DND-41 (cell line): ENCODE data around the gene GARIN1A.
"Not testable (repeated sequence)": the region's sequence is repeated elsewhere in the genome, so short reads cannot be mapped to it uniquely, and the experiment has no call there.

Experiments
- ATAC-seq: fragments of 200-7000 bp; cut with Tn5 transposase; 3 replicates; pipeline ENCODE4 v1.9.1; 2021; ENCODE audit warnings: low read depth; ENCODE audit not compliant: insufficient read depth
- DNase-seq: peaks from one replicate; pipeline ENCODE4 v3.0.0-alpha.2; 2020
- H2AFZ ChIP-seq: 2 replicates; pipeline ENCODE4 v1.6.0; 2012; ENCODE audit warnings: low read depth, low read length
- H3K27ac ChIP-seq: 2 replicates; pipeline ENCODE4 v1.5.1; 2012; ENCODE audit warnings: low read length, inconsistent platforms
- H3K27me3 ChIP-seq: fragments of 200-600 bp; sonication (generic); 2 replicates; pipeline ENCODE4 v1.6.0; 2012; ENCODE audit warnings: low read length, mild to moderate bottlenecking, inconsistent platforms; ENCODE audit not compliant: insufficient read depth, poor library complexity
- H3K36me3 ChIP-seq: 2 replicates; pipeline ENCODE4 v1.5.1; 2012; ENCODE audit warnings: low read length, inconsistent platforms; ENCODE audit not compliant: insufficient read depth
- H3K4me1 ChIP-seq: 2 replicates; pipeline ENCODE4 v1.5.1; 2012; ENCODE audit warnings: mild to moderate bottlenecking, low read length; ENCODE audit not compliant: insufficient read depth
- H3K4me2 ChIP-seq: 2 replicates; pipeline ENCODE4 v1.6.0; 2012; ENCODE audit warnings: mild to moderate bottlenecking, moderate library complexity, low read length, inconsistent platforms; ENCODE audit not compliant: insufficient read depth
- H3K4me3 ChIP-seq, 2 experiments: fragments of 200-600 bp in 1 of 2; shearing (Covaris generic) in 1 of 2; 2 replicates each; pipeline ENCODE4 v1.5.1; 2012 to 2016; ENCODE audit warnings: inconsistent platforms in 2 of 2, low read length in 2 of 2, mild to moderate bottlenecking in 2 of 2, low read depth in 1 of 2, moderate library complexity in 1 of 2
- H3K79me2 ChIP-seq: 2 replicates; pipeline ENCODE4 v1.6.0; 2012; ENCODE audit warnings: low read length, inconsistent platforms; ENCODE audit not compliant: insufficient read depth
- H3K9ac ChIP-seq: 2 replicates; pipeline ENCODE4 v1.6.0; 2012; ENCODE audit warnings: low read depth, mild to moderate bottlenecking, inconsistent platforms, low read length, moderate library complexity
- H3K9me3 ChIP-seq: 2 replicates; pipeline ENCODE4 v1.5.1; 2012; ENCODE audit warnings: low read length, moderate library complexity, mild to moderate bottlenecking, inconsistent platforms; ENCODE audit not compliant: insufficient read depth, severe bottlenecking
- H4K20me1 ChIP-seq: 2 replicates; pipeline ENCODE4 v1.6.0; 2012; ENCODE audit warnings: low read length; ENCODE audit not compliant: insufficient read depth
- CTCF ChIP-seq: IDR thresholded peaks from 2 replicates; pipeline ENCODE4 v1.5.1; 2012; ENCODE audit warnings: borderline replicate concordance, low read length, moderate library complexity, mild to moderate bottlenecking; ENCODE audit not compliant: poor library complexity, severe bottlenecking; ENCODE audit errors: extremely low read depth
- EZH2 ChIP-seq: IDR thresholded peaks from 3 replicates; pipeline ENCODE4 v1.6.1; 2012; ENCODE audit warnings: borderline replicate concordance, low read depth, mild to moderate bottlenecking, moderate library complexity, low read length, inconsistent platforms; ENCODE audit not compliant: severe bottlenecking

GARIN1A gene

GRCh38 chr7:128679920-128680319, 7.8 kb downstream of the GARIN1A start:
- Histone ChIP-seq H4K20me1 (no peaks in the 10 kb centered on the region), H3K36me3 (no peaks in the 10 kb centered on the region), H3K4me3 (no peak overlapping the region), H3K79me2 (no peaks in the 10 kb centered on the region), H3K27ac (no peak overlapping the region), H2AFZ (no peak overlapping the region), H3K27me3 (no peaks in the 10 kb centered on the region), H3K4me2 (no peak overlapping the region), H3K9me3 (no peaks in the 10 kb centered on the region), H3K4me1 (no peaks in the 10 kb centered on the region), H3K9ac (no peak overlapping the region)
- no peak for DNase-seq
- ATAC-seq: no peak
- TF ChIP-seq EZH2 (no peak), CTCF (no peak)

GRCh38 chr7:128681794-128682537, 9.9 kb downstream of the GARIN1A start:
- H3K9me3 ChIP-seq: no peaks in the 10 kb centered on the region
- no peak overlapping the region for H3K4me2 ChIP-seq
- no peaks in the 10 kb centered on the region for H3K4me1 ChIP-seq
- H3K79me2 ChIP-seq: no peaks in the 10 kb centered on the region
- H3K27ac ChIP-seq: no peak overlapping the region
- no peak for DNase-seq
- H2AFZ ChIP-seq: no peak overlapping the region
- no peaks in the 10 kb centered on the region for H4K20me1 ChIP-seq
- no peak overlapping the region for H3K9ac ChIP-seq
- ATAC-seq: no peak
- TF ChIP-seq EZH2 (no peak), CTCF (no peak)
- no peaks in the 10 kb centered on the region for H3K36me3 ChIP-seq
- H3K27me3 ChIP-seq: no peaks in the 10 kb centered on the region
- H3K4me3 ChIP-seq: no peak overlapping the region

- H3K9ac ChIP-seq, H3K4me1 ChIP-seq, H2AFZ ChIP-seq, H3K79me2 ChIP-seq, H3K4me2 ChIP-seq, H3K27me3 ChIP-seq, H4K20me1 ChIP-seq, H3K4me3 ChIP-seq, H3K9me3 ChIP-seq, DNase-seq, ATAC-seq, H3K27ac ChIP-seq, H3K36me3 ChIP-seq: not testable (repeated sequence)
Observed at GRCh38 chr7:128683270-128683669, 11.2 kb downstream of the GARIN1A start.

- H3K4me2 ChIP-seq, H3K36me3 ChIP-seq, H4K20me1 ChIP-seq, H3K79me2 ChIP-seq, H3K27ac ChIP-seq, DNase-seq, ATAC-seq, H3K4me3 ChIP-seq, H3K4me1 ChIP-seq, H3K9me3 ChIP-seq, H3K9ac ChIP-seq, H3K27me3 ChIP-seq, H2AFZ ChIP-seq: not testable (repeated sequence)
Observed at GRCh38 chr7:128683738-128684137, 11.6 kb downstream of the GARIN1A start.
